SK-N-MC (cell line): ENCODE results near the gene YKT6.

Experiments used
- EZH2 ChIP-seq: fragments of 200-600 bp; sonication (generic); IDR thresholded peaks from one replicate; pipeline ENCODE4 v1.6.1; 2017; ENCODE audit warnings: antibody characterized with exemption
- FOXP2 ChIP-seq: optimal IDR thresholded peaks from 2 replicates; pipeline ENCODE3; 2011; ENCODE audit warnings: mild to moderate bottlenecking, moderate library complexity; ENCODE audit not compliant: insufficient read depth; ENCODE audit errors: extremely low read length, control extremely low read depth

DNA sequence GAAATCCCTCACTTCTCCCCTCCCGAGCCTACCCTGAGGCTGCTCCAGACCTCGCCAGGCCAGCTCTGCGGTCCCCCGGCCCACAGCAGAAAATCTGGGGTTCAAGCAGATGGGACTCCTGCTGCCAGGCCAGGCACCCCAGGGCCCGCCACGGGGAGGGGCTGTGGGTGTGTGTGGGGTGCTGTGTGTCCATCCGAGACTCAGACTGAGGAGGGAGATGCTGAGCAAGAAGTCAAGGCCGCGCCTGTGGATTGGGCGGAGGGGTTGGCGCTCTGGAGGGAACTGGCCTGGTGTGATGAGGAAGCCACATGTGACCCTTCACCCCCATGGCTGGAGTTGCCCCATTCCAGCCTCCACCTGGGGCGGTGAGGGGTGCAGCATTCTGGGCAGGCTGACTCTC, 51.1 kb downstream of the YKT6 start:
- no peak for TF ChIP-seq FOXP2
- TF ChIP-seq EZH2 = no peak
